Hepatocyte (in vitro differentiated cells): Measurements from ENCODE around the gene ITPKB.

Experiments
- EZH2phosphoT487 ChIP-seq: fragments of 200-600 bp; sonication (generic); IDR thresholded peaks from one replicate; pipeline ENCODE4 v1.6.1; 2018; ENCODE audit warnings: antibody characterized with exemption, mild to moderate bottlenecking, low read depth, moderate library complexity; ENCODE audit not compliant: unreplicated experiment, severe bottlenecking
- TF ChIP-seq, protein P1 (sequence below): fragments of 200-600 bp; sonication (generic); IDR thresholded peaks from 2 replicates; pipeline ENCODE4 v1.5.1; 2016; ENCODE audit warnings: antibody characterized with exemption, mild to moderate bottlenecking; ENCODE audit not compliant: poor library complexity

GRCh38 chr1:226651041-226651731 is 87.9 kb downstream of the ITPKB start:
- TF ChIP-seq, protein P1, sequence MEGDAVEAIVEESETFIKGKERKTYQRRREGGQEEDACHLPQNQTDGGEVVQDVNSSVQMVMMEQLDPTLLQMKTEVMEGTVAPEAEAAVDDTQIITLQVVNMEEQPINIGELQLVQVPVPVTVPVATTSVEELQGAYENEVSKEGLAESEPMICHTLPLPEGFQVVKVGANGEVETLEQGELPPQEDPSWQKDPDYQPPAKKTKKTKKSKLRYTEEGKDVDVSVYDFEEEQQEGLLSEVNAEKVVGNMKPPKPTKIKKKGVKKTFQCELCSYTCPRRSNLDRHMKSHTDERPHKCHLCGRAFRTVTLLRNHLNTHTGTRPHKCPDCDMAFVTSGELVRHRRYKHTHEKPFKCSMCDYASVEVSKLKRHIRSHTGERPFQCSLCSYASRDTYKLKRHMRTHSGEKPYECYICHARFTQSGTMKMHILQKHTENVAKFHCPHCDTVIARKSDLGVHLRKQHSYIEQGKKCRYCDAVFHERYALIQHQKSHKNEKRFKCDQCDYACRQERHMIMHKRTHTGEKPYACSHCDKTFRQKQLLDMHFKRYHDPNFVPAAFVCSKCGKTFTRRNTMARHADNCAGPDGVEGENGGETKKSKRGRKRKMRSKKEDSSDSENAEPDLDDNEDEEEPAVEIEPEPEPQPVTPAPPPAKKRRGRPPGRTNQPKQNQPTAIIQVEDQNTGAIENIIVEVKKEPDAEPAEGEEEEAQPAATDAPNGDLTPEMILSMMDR = no peak
- TF ChIP-seq EZH2phosphoT487 = no peak
